GM12878 (cell line): ENCODE results near the gene SRGAP1. TPM values are rescaled to one million over a fixed set of nuclear protein-coding genes. Genes with fewer than 3 reads are reported as not detected.

ENCODE experiments used
- ATAC-seq: fragments of 200-7000 bp; cut with Tn5 transposase; 3 replicates; pipeline ENCODE4 v1.9.1; 2020; ENCODE audit warnings: mild to moderate bottlenecking, moderate library complexity
- BruUV-seq: library from RNA; stranded (reverse); fragments of 400-500 nt; replicated peaks from 2 replicates; lab custom pipeline; 2021; lab: Mats Ljungman, UMichigan
- CTCF ChIA-PET: fragments of 300-600 bp; sonication (Branson Sonifier 250); formaldehyde crosslinking; extraction: SDS; loops from one replicate; lab custom pipeline; 2021; ENCODE audit warnings: inconsistent platforms; lab: Yijun Ruan, JAX
- POLR2A ChIA-PET: fragments of 350-600 bp; formaldehyde crosslinking; extraction: SDS; loops from one replicate; lab custom pipeline; 2021; ENCODE audit warnings: inconsistent platforms; lab: Charles Lee
- RAD21 ChIA-PET: fragments of 300-600 bp; sonication (Branson Sonifier 250); formaldehyde crosslinking; loops from one replicate; lab custom pipeline; 2023; ENCODE audit warnings: antibody characterized with exemption; ENCODE audit not compliant: unreplicated experiment; lab: Charles Lee
- SMC1A ChIA-PET: fragments of 300-600 bp; sonication (Branson Sonifier 250); formaldehyde crosslinking; loops from one replicate; lab custom pipeline; 2023; ENCODE audit not compliant: unreplicated experiment, uncharacterized antibody; lab: Charles Lee
- DNase-seq: peaks from one replicate; pipeline ENCODE4 v3.0.0-alpha.2; 2011; ENCODE audit warnings: low read depth, low spot score
- FAIRE-seq: peaks from 3 replicates; lab custom pipeline; 2011; peaks lifted over from hg19 to GRCh38; lab: Jason Lieb, UNC
- H2AFZ ChIP-seq: 2 replicates; pipeline ENCODE4 v1.6.0; 2011; ENCODE audit warnings: low read depth, low read length, control low read depth; ENCODE audit not compliant: control insufficient read depth
- H3K27ac ChIP-seq: 2 replicates; pipeline ENCODE4 v1.5.1; 2011; ENCODE audit warnings: control low read depth; ENCODE audit not compliant: control insufficient read depth, insufficient read depth
- H3K27me3 ChIP-seq, 2 experiments: replicated peaks in 1 of 2; 2 replicates each; pipeline versions ENCODE4 v1.6.0 to v1.6.1; 2011; ENCODE audit warnings: low read length in 1 of 2; ENCODE audit not compliant: control insufficient read depth in 2 of 2, insufficient read depth in 2 of 2
- H3K36me3 ChIP-seq, 2 experiments: 2 replicates each; pipeline ENCODE4 v1.5.1; 2011; ENCODE audit warnings: low read length in 1 of 2; ENCODE audit not compliant: control insufficient read depth in 2 of 2, insufficient read depth in 2 of 2
- H3K4me1 ChIP-seq: 2 replicates; pipeline ENCODE4 v1.6.1; 2011; ENCODE audit warnings: mild to moderate bottlenecking, low read length, moderate library complexity, mixed read lengths; ENCODE audit not compliant: control insufficient read depth, insufficient read depth
- H3K4me2 ChIP-seq: 2 replicates; pipeline ENCODE4 v1.6.0; 2011; ENCODE audit warnings: control low read depth; ENCODE audit not compliant: control insufficient read depth, insufficient read depth
- H3K4me3 ChIP-seq: fragments of 200-600 bp; sonication (generic); 2 replicates; pipeline ENCODE4 v1.5.1; 2016
- H3K79me2 ChIP-seq: 2 replicates; pipeline ENCODE4 v1.6.0; 2011; ENCODE audit warnings: low read length; ENCODE audit not compliant: control insufficient read depth, insufficient read depth
- H3K9ac ChIP-seq: 2 replicates; pipeline ENCODE4 v1.8.0; 2011; ENCODE audit warnings: low read length, control low read depth, mixed read lengths; ENCODE audit not compliant: control insufficient read depth, insufficient read depth
- H3K9me3 ChIP-seq: replicated peaks from 3 replicates; pipeline ENCODE4 v1.5.1; 2011; ENCODE audit warnings: mild to moderate bottlenecking, low read length; ENCODE audit not compliant: control insufficient read depth, insufficient read depth
- H4K20me1 ChIP-seq: 2 replicates; pipeline ENCODE4 v1.6.0; 2011; ENCODE audit not compliant: control insufficient read depth, insufficient read depth
- CBFB ChIP-seq: IDR thresholded peaks from 2 replicates; pipeline ENCODE4 v1.6.1; 2016; ENCODE audit warnings: antibody characterized with exemption, low read depth
- CBX3 ChIP-seq: fragments of 200-600 bp; sonication (generic); IDR thresholded peaks from 2 replicates; pipeline ENCODE4 v1.6.1; 2016; ENCODE audit warnings: low read depth, borderline replicate concordance
- CHD4 ChIP-seq: fragments of 200-600 bp; sonication (generic); IDR thresholded peaks from 2 replicates; pipeline ENCODE4 v1.6.1; 2016; ENCODE audit warnings: mild to moderate bottlenecking
- CREM ChIP-seq: IDR thresholded peaks from 2 replicates; pipeline ENCODE4 v1.6.1; 2014; ENCODE audit warnings: antibody characterized with exemption, low read depth
- E4F1 ChIP-seq: fragments of 450-650 bp; IDR thresholded peaks from 2 replicates; pipeline ENCODE4 v1.6.1; 2018; ENCODE audit warnings: borderline replicate concordance, mild to moderate bottlenecking; ENCODE audit not compliant: partially characterized antibody
- POLR2AphosphoS5 ChIP-seq: IDR thresholded peaks from 2 replicates; pipeline ENCODE4 v1.6.1; 2011; ENCODE audit warnings: mild to moderate bottlenecking, low read length, inconsistent platforms
- RELA ChIP-seq: fragments of 450-650 bp; IDR thresholded peaks from 2 replicates; pipeline ENCODE4 v1.8.0; 2014; ENCODE audit warnings: borderline replicate concordance; ENCODE audit not compliant: partially characterized antibody
- RELB ChIP-seq: fragments of 450-650 bp; IDR thresholded peaks from 2 replicates; pipeline ENCODE4 v1.6.1; 2017; ENCODE audit warnings: low read depth, mild to moderate bottlenecking, moderate library complexity
- SP1 ChIP-seq: IDR thresholded peaks from one replicate; pipeline ENCODE4 v1.6.1; 2011; ENCODE audit warnings: low read depth, low read length
- SPI1 ChIP-seq: IDR thresholded peaks from 2 replicates; pipeline ENCODE4 v1.6.1; 2011; ENCODE audit warnings: low read depth, mild to moderate bottlenecking, low read length, moderate library complexity, borderline replicate concordance; ENCODE audit not compliant: insufficient read depth
- TCF12 ChIP-seq: IDR thresholded peaks from 2 replicates; pipeline ENCODE4 v1.6.1; 2011; ENCODE audit warnings: low read depth, mild to moderate bottlenecking, low read length
- in situ Hi-C: fragments of 300-500 bp; cut with MboI; formaldehyde crosslinking; loops from 9 replicates; pipeline ENCODE4 v1.14.3; 2018; ENCODE audit warnings: mixed read lengths
- intact Hi-C: fragments of 100-400 bp; cut with micrococcal nuclease; formaldehyde crosslinking; loops from one replicate; pipeline ENCODE4 v1.14.2; 2022; ENCODE audit not compliant: unreplicated experiment
- polyA plus RNA-seq, 11 experiments: library from polyadenylated mRNA; depleted of rRNA in 4 of 11; unstranded in 6 of 11; stranded (reverse) in 5 of 11; fragments of >200 nt; fragmentation: Nextera tagmentation in 4 of 11; fragmentation: Illumina TruSeq in 1 of 11; extraction: Ambion mirVana in 4 of 11; extraction: Trizol in 1 of 11; gene quantifications; 1 replicate in 1 of 11; 2 replicates in 10 of 11; pipeline versions ENCODE4 v1.2.1 to v1.2.3, GENCODE V29; 2011 to 2016; ENCODE audit warnings: inconsistent platforms in 2 of 11, missing spikeins in 2 of 11, low read depth in 1 of 11
- total RNA-seq, 4 experiments: library from RNA; depleted of rRNA in 3 of 4; stranded (reverse); fragments of >200 nt in 3 of 4; fragmentation: Illumina TruSeq in 1 of 4; extraction: Trizol in 1 of 4; gene quantifications; 2 replicates each; pipeline versions ENCODE4 v1.2.1 to v1.2.3, GENCODE V29; 2013 to 2021

The SRGAP1 gene
- total and polyA plus RNA-seq, 10 of the 15 experiments (the other 5 are each of a cell fraction or from before 2014, with no cell fraction given) = 0.16 to 0.85 (median 0.46) TPM

GRCh38 chr12:64190140-64190539 is 345.6 kb downstream of the SRGAP1 start:
- CTCF ChIA-PET = no interaction called here

More at GRCh38 chr12:64190140-64190539, 345.6 kb downstream of the SRGAP1 start:
- ATAC-seq = no peak
- H3K4me2 ChIP-seq = no peak overlapping the region
- no peak overlapping the region for H2AFZ ChIP-seq
- FAIRE-seq = no peak
- in situ Hi-C loops = no loop called here
- ChIA-PET POLR2A (no interaction called here), RAD21 (no interaction called here), SMC1A (no interaction called here)
- H3K4me1 ChIP-seq = peaks cover 10% of the 10 kb centered on the region; the same call in 1 of the 2 replicates
- H4K20me1 ChIP-seq = no peaks in the 10 kb centered on the region
- H3K27ac ChIP-seq = no peak overlapping the region
- H3K27me3 ChIP-seq = no peaks in the 10 kb centered on the region
- no peak overlapping the region for H3K4me3 ChIP-seq
- H3K9ac ChIP-seq = no peak overlapping the region
- BruUV-seq = no TSS peak
- DNase-seq = no peak
- intact Hi-C loops = no loop called here
- peaks cover 0 to 9% of the 10 kb centered on the region in 2 experiments; a peak in 2 of 4 replicates for H3K36me3 ChIP-seq
- no peak for TF ChIP-seq SP1
- TF ChIP-seq POLR2AphosphoS5 = no peak
- TF ChIP-seq TCF12 = no peak
- TF ChIP-seq CHD4 = no peak
- TF ChIP-seq E4F1 = no peak
- no peak for TF ChIP-seq CBFB
- TF ChIP-seq CREM = no peak
- TF ChIP-seq RELB = no peak
- TF ChIP-seq CBX3 = no peak
- no peak for TF ChIP-seq SPI1
- no peak for TF ChIP-seq RELA
- no peaks in the 10 kb centered on the region for H3K9me3 ChIP-seq
- H3K79me2 ChIP-seq = no peaks in the 10 kb centered on the region
